ENCODE results near the gene RBM10. TPM values are rescaled to one million over a fixed set of nuclear protein-coding genes. Genes with fewer than 3 reads are reported as not detected.

RBM10 gene
- total RNA-seq, 1 donor from 2014 or later: 41.2 TPM

DNA sequence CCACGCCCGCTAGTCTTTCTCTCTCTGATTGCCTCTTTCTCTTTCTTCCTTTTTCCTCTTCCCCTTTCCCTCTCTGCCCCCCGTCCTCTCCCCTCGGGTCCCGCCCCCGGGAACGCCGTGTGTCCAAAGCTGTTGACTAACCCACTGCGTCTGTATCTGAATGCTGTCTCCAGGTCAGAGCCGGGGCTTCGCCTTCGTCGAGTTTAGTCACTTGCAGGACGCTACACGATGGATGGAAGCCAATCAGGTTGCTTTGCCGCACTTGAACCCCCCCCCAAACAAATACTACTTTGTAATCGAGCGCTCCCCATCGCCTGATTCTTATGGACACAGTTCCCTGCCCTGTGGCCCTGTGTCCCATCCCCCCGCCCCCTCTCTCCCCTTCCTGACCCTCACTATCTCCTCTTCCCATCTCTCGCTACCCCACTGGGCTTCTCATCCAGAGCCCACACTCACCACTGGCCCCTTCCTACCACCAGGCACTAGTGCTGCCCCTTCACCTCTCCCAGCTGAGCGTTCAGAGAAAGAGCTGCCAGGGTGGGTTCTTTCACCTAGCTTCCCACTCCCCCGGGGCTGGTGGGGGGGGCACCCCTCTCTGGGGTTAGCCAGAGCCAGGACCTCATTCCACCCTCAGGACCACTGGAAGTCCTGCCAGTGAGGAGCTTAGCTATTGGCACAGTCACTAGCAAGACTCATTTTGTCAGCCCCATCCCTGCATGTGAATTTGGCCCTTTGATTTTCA lies 30.0 kb downstream of the RBM10 start:
- TF ChIP-seq, protein P1, sequence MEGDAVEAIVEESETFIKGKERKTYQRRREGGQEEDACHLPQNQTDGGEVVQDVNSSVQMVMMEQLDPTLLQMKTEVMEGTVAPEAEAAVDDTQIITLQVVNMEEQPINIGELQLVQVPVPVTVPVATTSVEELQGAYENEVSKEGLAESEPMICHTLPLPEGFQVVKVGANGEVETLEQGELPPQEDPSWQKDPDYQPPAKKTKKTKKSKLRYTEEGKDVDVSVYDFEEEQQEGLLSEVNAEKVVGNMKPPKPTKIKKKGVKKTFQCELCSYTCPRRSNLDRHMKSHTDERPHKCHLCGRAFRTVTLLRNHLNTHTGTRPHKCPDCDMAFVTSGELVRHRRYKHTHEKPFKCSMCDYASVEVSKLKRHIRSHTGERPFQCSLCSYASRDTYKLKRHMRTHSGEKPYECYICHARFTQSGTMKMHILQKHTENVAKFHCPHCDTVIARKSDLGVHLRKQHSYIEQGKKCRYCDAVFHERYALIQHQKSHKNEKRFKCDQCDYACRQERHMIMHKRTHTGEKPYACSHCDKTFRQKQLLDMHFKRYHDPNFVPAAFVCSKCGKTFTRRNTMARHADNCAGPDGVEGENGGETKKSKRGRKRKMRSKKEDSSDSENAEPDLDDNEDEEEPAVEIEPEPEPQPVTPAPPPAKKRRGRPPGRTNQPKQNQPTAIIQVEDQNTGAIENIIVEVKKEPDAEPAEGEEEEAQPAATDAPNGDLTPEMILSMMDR (conservative IDR thresholded peaks at IDR 0.05; ENCODE audit: low read depth, low read length): no peak
- no peak for DNase-seq (ENCODE audit: low read depth)
- H3K4me3 ChIP-seq (ENCODE audit: low read depth, low read length): no peak overlapping the region

DNA sequence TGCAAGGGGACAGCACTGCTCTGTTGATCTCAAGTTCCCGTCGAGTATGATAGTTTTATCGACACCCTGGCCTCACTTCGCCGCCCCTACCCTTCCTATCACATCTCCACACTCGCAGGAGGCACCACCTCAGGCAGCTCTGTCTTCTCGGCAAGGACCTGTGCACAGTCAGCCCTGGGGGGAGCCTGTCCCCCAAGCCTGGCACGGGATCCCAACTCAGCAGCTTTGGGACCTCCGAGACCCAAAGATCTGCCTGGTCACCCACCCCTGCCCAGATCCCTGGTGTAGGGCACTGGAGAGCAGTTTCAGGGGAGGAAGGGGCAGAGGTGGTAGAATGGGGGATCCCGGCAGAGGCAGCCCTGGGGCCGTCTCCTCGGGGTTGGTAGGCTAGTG lies 30.6 kb downstream of the RBM10 start:
- TF ChIP-seq, protein P1 (conservative IDR thresholded peaks at IDR 0.05; ENCODE audit: low read depth, low read length): no peak
- no peak for DNase-seq (ENCODE audit: low read depth)
- H3K4me3 ChIP-seq (ENCODE audit: low read depth, low read length): no peak overlapping the region

DNA sequence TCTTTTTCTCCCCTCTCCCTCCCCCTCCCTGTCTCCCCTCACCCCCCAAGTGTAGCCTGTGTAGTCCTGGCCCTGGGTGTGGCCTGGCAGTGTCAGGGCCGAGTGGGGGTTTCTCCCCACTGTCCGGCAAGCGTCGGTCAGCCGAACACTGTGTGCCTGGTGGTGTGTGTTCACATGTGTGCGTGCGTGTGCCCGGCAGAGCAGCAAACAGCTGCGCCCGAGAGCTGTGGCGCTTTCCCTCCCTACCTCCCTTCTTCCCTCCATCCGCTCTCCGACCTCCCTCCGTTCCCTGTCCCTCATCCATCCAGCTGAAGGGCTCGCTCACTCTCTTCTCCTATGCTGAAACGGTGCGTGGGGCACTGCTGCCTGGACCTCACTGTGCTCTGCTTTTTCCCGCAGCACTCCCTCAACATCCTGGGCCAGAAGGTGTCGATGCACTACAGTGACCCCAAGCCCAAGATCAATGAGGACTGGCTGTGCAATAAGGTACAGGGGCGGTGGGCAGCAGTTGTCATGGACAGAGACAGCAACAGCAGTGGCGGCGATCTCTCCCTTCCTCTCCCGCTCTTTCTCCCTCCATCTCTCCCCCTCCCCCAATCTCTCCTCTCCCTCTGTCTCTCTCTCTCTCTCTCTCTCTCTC lies 31.2 kb downstream of the RBM10 start:
- H3K4me3 ChIP-seq (ENCODE audit: low read depth, low read length): no peak overlapping the region
- TF ChIP-seq, protein P1 (conservative IDR thresholded peaks at IDR 0.05; ENCODE audit: low read depth, low read length): no peak
- no peak for DNase-seq (ENCODE audit: low read depth)

DNA sequence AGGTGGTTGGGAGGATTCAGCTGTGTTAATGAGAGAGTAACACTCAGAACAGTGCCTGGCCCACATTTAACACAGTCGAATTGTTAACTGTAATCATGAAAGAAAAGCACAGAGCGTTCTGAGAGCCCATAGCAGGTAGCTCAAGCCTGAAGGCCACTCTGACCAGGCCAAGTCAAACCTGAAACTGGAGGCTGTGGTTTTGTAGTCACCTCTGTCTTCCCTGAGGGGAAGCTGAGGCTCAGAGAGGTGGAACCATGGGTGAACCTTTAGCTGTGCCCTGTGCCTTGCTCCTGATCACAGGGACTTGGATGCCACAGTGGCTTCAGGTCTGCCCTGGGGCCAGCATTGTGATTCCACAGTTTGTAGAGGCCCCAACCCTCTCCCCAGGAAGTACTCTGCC lies 32.1 kb downstream of the RBM10 start:
- no peak overlapping the region for H3K4me3 ChIP-seq (ENCODE audit: low read depth, low read length)
- TF ChIP-seq, protein P1 (conservative IDR thresholded peaks at IDR 0.05; ENCODE audit: low read depth, low read length): no peak
- no peak for DNase-seq (ENCODE audit: low read depth)

DNA sequence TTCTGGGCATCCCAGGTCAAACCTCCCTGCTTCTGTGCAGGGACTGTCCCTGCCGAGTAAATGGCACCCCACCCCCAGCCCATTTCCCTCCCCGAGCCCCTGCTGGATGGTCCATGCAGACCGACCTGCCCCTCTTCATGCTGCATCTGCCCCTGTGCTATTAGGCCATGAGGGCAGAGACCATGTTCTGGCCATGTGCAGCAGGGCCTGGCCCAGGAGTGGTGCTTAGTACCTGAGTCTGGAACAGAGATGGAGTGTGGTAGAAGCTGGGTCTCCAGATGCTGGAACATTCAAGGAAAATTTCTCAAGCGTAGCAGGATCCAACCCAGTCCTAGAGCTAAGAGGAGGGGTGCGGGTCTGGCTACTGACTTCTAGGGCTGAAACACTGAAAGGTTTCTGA lies 33.3 kb downstream of the RBM10 start:
- H3K4me3 ChIP-seq (ENCODE audit: low read depth, low read length): no peak overlapping the region
- TF ChIP-seq, protein P1 (conservative IDR thresholded peaks at IDR 0.05; ENCODE audit: low read depth, low read length): no peak
- no peak for DNase-seq (ENCODE audit: low read depth)

DNA sequence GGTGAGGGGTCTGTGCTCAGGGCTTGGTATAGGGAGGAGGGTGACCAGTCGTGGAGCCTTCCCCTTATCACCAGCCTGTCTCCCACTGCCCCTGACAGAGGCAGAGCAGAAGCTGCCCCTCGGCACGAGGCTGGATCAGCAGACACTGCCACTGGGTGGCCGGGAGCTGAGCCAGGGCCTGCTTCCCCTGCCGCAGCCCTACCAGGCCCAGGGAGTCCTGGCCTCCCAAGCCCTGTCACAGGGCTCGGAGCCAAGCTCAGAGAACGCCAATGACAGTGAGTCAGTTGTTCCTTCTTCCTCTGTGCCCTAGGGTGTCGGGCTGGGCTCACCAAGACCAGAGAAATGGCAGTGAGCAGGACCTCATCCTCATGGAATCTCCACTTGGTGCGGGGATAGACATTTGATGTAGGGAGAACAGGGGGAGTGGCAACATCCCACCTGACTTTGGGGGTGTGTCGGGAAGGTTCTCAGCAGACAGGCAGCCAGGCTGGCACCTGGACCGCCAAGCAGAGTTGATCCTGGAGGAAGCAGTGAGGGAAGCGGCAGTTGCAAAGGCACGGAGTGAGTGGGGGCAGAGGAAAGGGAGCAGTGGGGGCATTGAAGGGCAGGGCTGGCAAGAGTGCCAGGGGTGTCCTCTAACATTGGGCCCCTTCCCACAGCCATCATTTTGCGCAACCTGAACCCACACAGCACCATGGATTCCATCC lies 34.4 kb downstream of the RBM10 start:
- TF ChIP-seq, protein P1 (conservative IDR thresholded peaks at IDR 0.05; ENCODE audit: low read depth, low read length): no peak
- H3K4me3 ChIP-seq (ENCODE audit: low read depth, low read length): no peak overlapping the region
- no peak for DNase-seq (ENCODE audit: low read depth)

All from epithelial cell of proximal tubule (primary cell).